GM12878 (cell line): ENCODE results near the gene DCTPP1. TPM values are rescaled to one million over a fixed set of nuclear protein-coding genes. Genes with fewer than 3 reads are reported as not detected.

Experiments
- ATAC-seq: fragments of 200-7000 bp; cut with Tn5 transposase; 3 replicates; pipeline ENCODE4 v1.9.1; 2020; ENCODE audit warnings: mild to moderate bottlenecking, moderate library complexity
- BruUV-seq: library from RNA; stranded (reverse); fragments of 400-500 nt; replicated peaks from 2 replicates; lab custom pipeline; 2021; lab: Mats Ljungman, UMichigan
- CTCF ChIA-PET: fragments of 300-600 bp; sonication (Branson Sonifier 250); formaldehyde crosslinking; extraction: SDS; loops from one replicate; lab custom pipeline; 2021; ENCODE audit warnings: inconsistent platforms; lab: Yijun Ruan, JAX
- POLR2A ChIA-PET: fragments of 350-600 bp; formaldehyde crosslinking; extraction: SDS; loops from one replicate; lab custom pipeline; 2021; ENCODE audit warnings: inconsistent platforms; lab: Charles Lee
- RAD21 ChIA-PET: fragments of 300-600 bp; sonication (Branson Sonifier 250); formaldehyde crosslinking; loops from one replicate; lab custom pipeline; 2023; ENCODE audit warnings: antibody characterized with exemption; ENCODE audit not compliant: unreplicated experiment; lab: Charles Lee
- SMC1A ChIA-PET: fragments of 300-600 bp; sonication (Branson Sonifier 250); formaldehyde crosslinking; loops from one replicate; lab custom pipeline; 2023; ENCODE audit not compliant: unreplicated experiment, uncharacterized antibody; lab: Charles Lee
- DNase-seq: peaks from one replicate; pipeline ENCODE4 v3.0.0-alpha.2; 2011; ENCODE audit warnings: low read depth, low spot score
- FAIRE-seq: peaks from 3 replicates; lab custom pipeline; 2011; peaks lifted over from hg19 to GRCh38; lab: Jason Lieb, UNC
- H2AFZ ChIP-seq: 2 replicates; pipeline ENCODE4 v1.6.0; 2011; ENCODE audit warnings: low read depth, low read length, control low read depth; ENCODE audit not compliant: control insufficient read depth
- H3K27ac ChIP-seq: 2 replicates; pipeline ENCODE4 v1.5.1; 2011; ENCODE audit warnings: control low read depth; ENCODE audit not compliant: control insufficient read depth, insufficient read depth
- H3K27me3 ChIP-seq, 2 experiments: replicated peaks in 1 of 2; 2 replicates each; pipeline versions ENCODE4 v1.6.0 to v1.6.1; 2011; ENCODE audit warnings: low read length in 1 of 2; ENCODE audit not compliant: control insufficient read depth in 2 of 2, insufficient read depth in 2 of 2
- H3K36me3 ChIP-seq, 2 experiments: 2 replicates each; pipeline ENCODE4 v1.5.1; 2011; ENCODE audit warnings: low read length in 1 of 2; ENCODE audit not compliant: control insufficient read depth in 2 of 2, insufficient read depth in 2 of 2
- H3K4me1 ChIP-seq: 2 replicates; pipeline ENCODE4 v1.6.1; 2011; ENCODE audit warnings: mild to moderate bottlenecking, low read length, moderate library complexity, mixed read lengths; ENCODE audit not compliant: control insufficient read depth, insufficient read depth
- H3K4me2 ChIP-seq: 2 replicates; pipeline ENCODE4 v1.6.0; 2011; ENCODE audit warnings: control low read depth; ENCODE audit not compliant: control insufficient read depth, insufficient read depth
- H3K4me3 ChIP-seq: fragments of 200-600 bp; sonication (generic); 2 replicates; pipeline ENCODE4 v1.5.1; 2016
- H3K79me2 ChIP-seq: 2 replicates; pipeline ENCODE4 v1.6.0; 2011; ENCODE audit warnings: low read length; ENCODE audit not compliant: control insufficient read depth, insufficient read depth
- H3K9ac ChIP-seq: 2 replicates; pipeline ENCODE4 v1.8.0; 2011; ENCODE audit warnings: low read length, control low read depth, mixed read lengths; ENCODE audit not compliant: control insufficient read depth, insufficient read depth
- H3K9me3 ChIP-seq: replicated peaks from 3 replicates; pipeline ENCODE4 v1.5.1; 2011; ENCODE audit warnings: mild to moderate bottlenecking, low read length; ENCODE audit not compliant: control insufficient read depth, insufficient read depth
- H4K20me1 ChIP-seq: 2 replicates; pipeline ENCODE4 v1.6.0; 2011; ENCODE audit not compliant: control insufficient read depth, insufficient read depth
- BCL11A ChIP-seq: IDR thresholded peaks from 2 replicates; pipeline ENCODE4 v1.6.1; 2011; ENCODE audit warnings: low read depth, low read length
- BCL3 ChIP-seq: IDR thresholded peaks from 2 replicates; pipeline ENCODE4 v1.6.1; 2011; ENCODE audit warnings: borderline replicate concordance, low read depth, mild to moderate bottlenecking, moderate library complexity, low read length; ENCODE audit not compliant: insufficient read depth, poor library complexity, severe bottlenecking
- DPF2 ChIP-seq: fragments of 450-650 bp; IDR thresholded peaks from 2 replicates; pipeline ENCODE4 v1.6.1; 2017; ENCODE audit warnings: mild to moderate bottlenecking
- ESRRA ChIP-seq: IDR thresholded peaks from 2 replicates; pipeline ENCODE4 v1.6.1; 2012; ENCODE audit warnings: mild to moderate bottlenecking, low read length, improper control_type of control experiment
- FOXM1 ChIP-seq: IDR thresholded peaks from 2 replicates; pipeline ENCODE4 v1.6.1; 2012; ENCODE audit warnings: low read depth, mild to moderate bottlenecking, inconsistent platforms, low read length, moderate library complexity
- IKZF1 ChIP-seq: fragments of 450-650 bp; conservative IDR thresholded peaks from 2 replicates; pipeline ENCODE4 v1.6.1; 2017; ENCODE audit warnings: antibody characterized with exemption, mild to moderate bottlenecking
- IRF4 ChIP-seq: IDR thresholded peaks from 2 replicates; pipeline ENCODE4 v1.6.1; 2011; ENCODE audit warnings: low read depth, low read length
- JUND ChIP-seq: IDR thresholded peaks from 2 replicates; pipeline ENCODE4 v1.6.1; 2012; ENCODE audit warnings: low read depth, mild to moderate bottlenecking, low read length, improper control_type of control experiment, moderate library complexity
- KAT2A ChIP-seq: conservative IDR thresholded peaks from 2 replicates; pipeline ENCODE4 v1.6.1; 2011; ENCODE audit warnings: low read depth, low read length; ENCODE audit not compliant: control insufficient read depth
- MEF2A ChIP-seq: IDR thresholded peaks from 2 replicates; pipeline ENCODE4 v1.6.1; 2011; ENCODE audit warnings: low read depth, mild to moderate bottlenecking, low read length, moderate library complexity; ENCODE audit not compliant: insufficient read depth
- POLR2AphosphoS2 ChIP-seq: IDR thresholded peaks from 2 replicates; pipeline ENCODE4 v1.6.1; 2011; ENCODE audit warnings: low read depth, mild to moderate bottlenecking, low read length, improper control_type of control experiment, moderate library complexity
- SIN3A ChIP-seq: IDR thresholded peaks from 2 replicates; pipeline ENCODE4 v1.6.1; 2012; ENCODE audit warnings: low read depth, low read length, improper control_type of control experiment
- SMAD5 ChIP-seq: IDR thresholded peaks from 2 replicates; pipeline ENCODE4 v1.6.1; 2016; ENCODE audit warnings: antibody characterized with exemption, low read depth
- SPI1 ChIP-seq: IDR thresholded peaks from 2 replicates; pipeline ENCODE4 v1.6.1; 2011; ENCODE audit warnings: low read depth, mild to moderate bottlenecking, low read length, moderate library complexity, borderline replicate concordance; ENCODE audit not compliant: insufficient read depth
- SREBF1 ChIP-seq: IDR thresholded peaks from 2 replicates; pipeline ENCODE4 v1.6.1; 2012; ENCODE audit warnings: mild to moderate bottlenecking, low read length
- STAT1 ChIP-seq: fragments of 450-650 bp; conservative IDR thresholded peaks from 2 replicates; pipeline ENCODE4 v1.6.1; 2014; ENCODE audit warnings: antibody characterized with exemption, mild to moderate bottlenecking
- TCF3 ChIP-seq: IDR thresholded peaks from 2 replicates; pipeline ENCODE4 v1.6.1; 2012; ENCODE audit warnings: low read depth, mild to moderate bottlenecking, low read length, borderline replicate concordance; ENCODE audit not compliant: insufficient read depth
- ZNF384 ChIP-seq: IDR thresholded peaks from 2 replicates; pipeline ENCODE4 v1.6.1; 2012; ENCODE audit warnings: low read depth, mild to moderate bottlenecking, low read length, improper control_type of control experiment, borderline replicate concordance
- WGBS: methylation state at CpG from one replicate; pipeline ENCODE4 v1.1.6; 2016; ENCODE audit warnings: low lambda C conversion rate; ENCODE audit not compliant: insufficient replicate concordance, insufficient coverage; ENCODE audit errors: missing lambda C conversion rate; 5-methylcytosine and 5-hydroxymethylcytosine counted together
- in situ Hi-C: fragments of 300-500 bp; cut with MboI; formaldehyde crosslinking; loops from 9 replicates; pipeline ENCODE4 v1.14.3; 2018; ENCODE audit warnings: mixed read lengths
- intact Hi-C: fragments of 100-400 bp; cut with micrococcal nuclease; formaldehyde crosslinking; loops from one replicate; pipeline ENCODE4 v1.14.2; 2022; ENCODE audit not compliant: unreplicated experiment
- polyA plus RNA-seq, 11 experiments: library from polyadenylated mRNA; depleted of rRNA in 4 of 11; unstranded in 6 of 11; stranded (reverse) in 5 of 11; fragments of >200 nt; fragmentation: Nextera tagmentation in 4 of 11; fragmentation: Illumina TruSeq in 1 of 11; extraction: Ambion mirVana in 4 of 11; extraction: Trizol in 1 of 11; gene quantifications; 1 replicate in 1 of 11; 2 replicates in 10 of 11; pipeline versions ENCODE4 v1.2.1 to v1.2.3, GENCODE V29; 2011 to 2016; ENCODE audit warnings: inconsistent platforms in 2 of 11, missing spikeins in 2 of 11, low read depth in 1 of 11
- total RNA-seq, 4 experiments: library from RNA; depleted of rRNA in 3 of 4; stranded (reverse); fragments of >200 nt in 3 of 4; fragmentation: Illumina TruSeq in 1 of 4; extraction: Trizol in 1 of 4; gene quantifications; 2 replicates each; pipeline versions ENCODE4 v1.2.1 to v1.2.3, GENCODE V29; 2013 to 2021
- TF ChIP-seq, protein P1 (sequence below): IDR thresholded peaks from 2 replicates; pipeline ENCODE4 v1.6.1; 2012; ENCODE audit warnings: low read depth, low read length, improper control_type of control experiment

DCTPP1 gene
- total and polyA plus RNA-seq, 10 of the 15 experiments (the other 5 are each of a cell fraction or from before 2014, with no cell fraction given) = 72.1 to 266 (median 157) TPM

- 14% methylated on average over 11 of the region's 19 CpGs for WGBS
- peak; percentile 10; the same call in 2 of the 3 replicates for ATAC-seq
- CTCF ChIA-PET = interaction anchor here (0.6 to 8.1 kb wide), 20 partner anchors 8 to 316 kb away, joined by 3 to 70 read pairs (median 10); partner anchors contain the start of genes CD2BP2, DCTPP1, SEPTIN1 and TBC1D10B
- SMC1A ChIA-PET = interaction anchor here (0.9 to 3.8 kb wide), 9 partner anchors 8 to 316 kb away, joined by 3 to 18 read pairs (median 5); partner anchors contain the start of genes DCTPP1, SEPTIN1 and TBX6
- TF ChIP-seq SMAD5 (no peak), MEF2A (no peak), POLR2AphosphoS2 (no peak), ESRRA (no peak), BCL11A (no peak), KAT2A (no peak), IKZF1 (no peak), STAT1 (no peak), TCF3 (no peak), SPI1 (no peak), JUND (no peak), DPF2 (no peak), IRF4 (no peak), FOXM1 (no peak), SREBF1 (no peak), SIN3A (no peak), BCL3 (no peak), ZNF384 (no peak)
- TF ChIP-seq, protein P1, sequence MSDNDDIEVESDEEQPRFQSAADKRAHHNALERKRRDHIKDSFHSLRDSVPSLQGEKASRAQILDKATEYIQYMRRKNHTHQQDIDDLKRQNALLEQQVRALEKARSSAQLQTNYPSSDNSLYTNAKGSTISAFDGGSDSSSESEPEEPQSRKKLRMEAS = no peak
- TF ChIP-seq, all 136 proteins: peak for 0
- in situ Hi-C loops = loop anchor here (5.0 kb wide), 1 partner anchor 316 kb away; the partner anchor contains the start of gene TBX6
- intact Hi-C loops = loop anchor here (5.0 kb wide), 1 partner anchor 316 kb away; the partner anchor contains the start of gene TBX6
- no peaks in the 10 kb centered on the region for H4K20me1 ChIP-seq
- TSS peak; percentile 75 for BruUV-seq
- H3K27ac ChIP-seq = no peak overlapping the region
- H3K4me1 ChIP-seq = peaks cover 14% of the 10 kb centered on the region
- RAD21 ChIA-PET = interaction anchor here (0.5 to 4.4 kb wide), 18 partner anchors 8 to 376 kb away, joined by 3 to 33 read pairs (median 5); partner anchors contain the start of genes CD2BP2, DCTPP1, SEPTIN1 and TBC1D10B
- POLR2A ChIA-PET = interaction anchor here (1.1 to 2.4 kb wide), 5 partner anchors 12 to 316 kb away, joined by 3 to 12 read pairs (median 6); partner anchors contain the start of genes TBX6 and ZNF48
- H3K4me2 ChIP-seq = peak overlapping the region; percentile 67
- peak overlapping the region; percentile 55 for H2AFZ ChIP-seq
- H3K79me2 ChIP-seq = no peaks in the 10 kb centered on the region; the same call in 1 of the 2 replicates
- no peaks in the 10 kb centered on the region for H3K9me3 ChIP-seq
- no peaks in the 10 kb centered on the region for H3K27me3 ChIP-seq
- peaks cover 0 to 2% of the 10 kb centered on the region in 2 experiments; a peak in 1 of 4 replicates for H3K36me3 ChIP-seq
- FAIRE-seq (no peak), DNase-seq (no peak)
- peak overlapping the region; percentile 83 for H3K4me3 ChIP-seq
- peak overlapping the region; percentile 13; the same call in 1 of the 2 replicates for H3K9ac ChIP-seq
Measured at GRCh38 chr16:30407804-30408534, 21.9 kb downstream of the DCTPP1 start.
